BLaER1 (cell line): ENCODE results near the gene PLXNB1.
A peak's percentile ranks its signal among the peaks of the same experiment; 100 is the strongest.
"Not testable (repeated sequence)": the region's sequence is repeated elsewhere in the genome, so short reads cannot be mapped to it uniquely, and the experiment has no call there.

Source experiments
- H3K27ac ChIP-seq: shearing (Covaris generic); formaldehyde crosslinking; 2 replicates; pipeline ENCODE4 v1.8.1; 2022
- H3K27me3 ChIP-seq: shearing (Covaris generic); formaldehyde crosslinking; 2 replicates; pipeline ENCODE4 v1.8.1; 2022
- H3K36me3 ChIP-seq: shearing (Covaris generic); formaldehyde crosslinking; 2 replicates; pipeline ENCODE4 v1.8.1; 2022
- H3K4me1 ChIP-seq: shearing (Covaris generic); formaldehyde crosslinking; 2 replicates; pipeline ENCODE4 v1.8.1; 2022
- H3K4me2 ChIP-seq: shearing (Covaris generic); formaldehyde crosslinking; 2 replicates; pipeline ENCODE4 v1.8.1; 2022
- H3K4me3 ChIP-seq: shearing (Covaris generic); formaldehyde crosslinking; 2 replicates; pipeline ENCODE4 v1.8.1; 2022
- H3K9ac ChIP-seq: shearing (Covaris generic); formaldehyde crosslinking; 2 replicates; pipeline ENCODE4 v1.8.1; 2022
- H3K9me3 ChIP-seq: shearing (Covaris generic); formaldehyde crosslinking; 2 replicates; pipeline ENCODE4 v1.8.1; 2022
- H4K20me1 ChIP-seq: shearing (Covaris generic); formaldehyde crosslinking; 2 replicates; pipeline ENCODE4 v1.8.1; 2022
- Cebpa-rat ChIP-seq: shearing (Covaris generic); IDR thresholded peaks from 2 replicates; pipeline ENCODE4 v1.8.1; 2022

The PLXNB1 gene, protein sequence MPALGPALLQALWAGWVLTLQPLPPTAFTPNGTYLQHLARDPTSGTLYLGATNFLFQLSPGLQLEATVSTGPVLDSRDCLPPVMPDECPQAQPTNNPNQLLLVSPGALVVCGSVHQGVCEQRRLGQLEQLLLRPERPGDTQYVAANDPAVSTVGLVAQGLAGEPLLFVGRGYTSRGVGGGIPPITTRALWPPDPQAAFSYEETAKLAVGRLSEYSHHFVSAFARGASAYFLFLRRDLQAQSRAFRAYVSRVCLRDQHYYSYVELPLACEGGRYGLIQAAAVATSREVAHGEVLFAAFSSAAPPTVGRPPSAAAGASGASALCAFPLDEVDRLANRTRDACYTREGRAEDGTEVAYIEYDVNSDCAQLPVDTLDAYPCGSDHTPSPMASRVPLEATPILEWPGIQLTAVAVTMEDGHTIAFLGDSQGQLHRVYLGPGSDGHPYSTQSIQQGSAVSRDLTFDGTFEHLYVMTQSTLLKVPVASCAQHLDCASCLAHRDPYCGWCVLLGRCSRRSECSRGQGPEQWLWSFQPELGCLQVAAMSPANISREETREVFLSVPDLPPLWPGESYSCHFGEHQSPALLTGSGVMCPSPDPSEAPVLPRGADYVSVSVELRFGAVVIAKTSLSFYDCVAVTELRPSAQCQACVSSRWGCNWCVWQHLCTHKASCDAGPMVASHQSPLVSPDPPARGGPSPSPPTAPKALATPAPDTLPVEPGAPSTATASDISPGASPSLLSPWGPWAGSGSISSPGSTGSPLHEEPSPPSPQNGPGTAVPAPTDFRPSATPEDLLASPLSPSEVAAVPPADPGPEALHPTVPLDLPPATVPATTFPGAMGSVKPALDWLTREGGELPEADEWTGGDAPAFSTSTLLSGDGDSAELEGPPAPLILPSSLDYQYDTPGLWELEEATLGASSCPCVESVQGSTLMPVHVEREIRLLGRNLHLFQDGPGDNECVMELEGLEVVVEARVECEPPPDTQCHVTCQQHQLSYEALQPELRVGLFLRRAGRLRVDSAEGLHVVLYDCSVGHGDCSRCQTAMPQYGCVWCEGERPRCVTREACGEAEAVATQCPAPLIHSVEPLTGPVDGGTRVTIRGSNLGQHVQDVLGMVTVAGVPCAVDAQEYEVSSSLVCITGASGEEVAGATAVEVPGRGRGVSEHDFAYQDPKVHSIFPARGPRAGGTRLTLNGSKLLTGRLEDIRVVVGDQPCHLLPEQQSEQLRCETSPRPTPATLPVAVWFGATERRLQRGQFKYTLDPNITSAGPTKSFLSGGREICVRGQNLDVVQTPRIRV (N-terminal part only)

DNA sequence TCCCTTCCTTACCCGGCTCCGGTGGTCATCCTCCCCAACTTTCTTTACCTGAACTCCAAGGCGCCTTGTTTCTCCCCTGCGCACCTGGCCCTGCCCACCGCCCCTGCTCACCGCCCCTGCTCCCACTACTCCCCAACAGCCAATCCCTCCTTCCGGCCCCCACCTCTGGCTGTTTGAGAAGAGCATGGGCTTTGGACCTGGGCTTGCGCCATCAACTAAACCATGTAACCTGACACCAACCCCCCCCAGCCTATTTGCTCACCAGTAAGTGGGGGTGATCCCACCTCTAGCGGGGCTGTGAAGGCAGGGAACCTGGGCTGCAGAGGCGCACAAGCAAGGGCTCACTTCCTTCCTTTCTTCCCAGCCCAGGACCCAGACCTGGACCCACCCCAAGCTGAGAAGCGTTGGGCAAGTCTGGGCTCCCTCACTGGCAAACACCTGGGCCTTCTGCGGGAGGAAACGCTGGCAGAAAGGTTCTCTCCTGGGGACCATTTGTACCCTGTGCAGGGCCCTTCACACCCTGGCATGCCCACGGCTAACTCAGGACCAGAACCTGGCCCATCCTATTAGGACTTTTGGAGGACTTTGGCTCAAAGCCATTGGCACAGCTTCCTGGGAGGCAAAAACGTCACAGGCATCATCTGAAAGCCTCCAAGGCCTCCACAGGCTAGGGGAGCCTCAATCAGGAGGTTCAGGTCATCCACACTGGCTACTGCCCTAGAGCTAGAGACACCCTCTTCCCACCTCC is at the start of gene PLXNB1:
Gene PLXNB1, minus strand, starts transcription at position 127 of the 748 bp plus-strand sequence. CDS start 5,475 bp downstream, outside the sequence.
- peaks cover 29% of the 10 kb centered on the region for H4K20me1 ChIP-seq
- TF ChIP-seq Cebpa-rat: no peak
- H3K4me3 ChIP-seq: peak within 1 kb of the TSS; percentile 95
- H3K4me1 ChIP-seq: peaks cover 48% of the 10 kb centered on the region
- peak within 1 kb of the TSS; percentile 98 for H3K9ac ChIP-seq
- H3K4me2 ChIP-seq: peak within 1 kb of the TSS; percentile 98
- H3K36me3 ChIP-seq: peaks cover 35% of the 10 kb centered on the region
- H3K27ac ChIP-seq: peak within 1 kb of the TSS; percentile 98
- no peaks in the 10 kb centered on the region for H3K9me3 ChIP-seq
- H3K27me3 ChIP-seq: no peaks in the 10 kb centered on the region

DNA sequence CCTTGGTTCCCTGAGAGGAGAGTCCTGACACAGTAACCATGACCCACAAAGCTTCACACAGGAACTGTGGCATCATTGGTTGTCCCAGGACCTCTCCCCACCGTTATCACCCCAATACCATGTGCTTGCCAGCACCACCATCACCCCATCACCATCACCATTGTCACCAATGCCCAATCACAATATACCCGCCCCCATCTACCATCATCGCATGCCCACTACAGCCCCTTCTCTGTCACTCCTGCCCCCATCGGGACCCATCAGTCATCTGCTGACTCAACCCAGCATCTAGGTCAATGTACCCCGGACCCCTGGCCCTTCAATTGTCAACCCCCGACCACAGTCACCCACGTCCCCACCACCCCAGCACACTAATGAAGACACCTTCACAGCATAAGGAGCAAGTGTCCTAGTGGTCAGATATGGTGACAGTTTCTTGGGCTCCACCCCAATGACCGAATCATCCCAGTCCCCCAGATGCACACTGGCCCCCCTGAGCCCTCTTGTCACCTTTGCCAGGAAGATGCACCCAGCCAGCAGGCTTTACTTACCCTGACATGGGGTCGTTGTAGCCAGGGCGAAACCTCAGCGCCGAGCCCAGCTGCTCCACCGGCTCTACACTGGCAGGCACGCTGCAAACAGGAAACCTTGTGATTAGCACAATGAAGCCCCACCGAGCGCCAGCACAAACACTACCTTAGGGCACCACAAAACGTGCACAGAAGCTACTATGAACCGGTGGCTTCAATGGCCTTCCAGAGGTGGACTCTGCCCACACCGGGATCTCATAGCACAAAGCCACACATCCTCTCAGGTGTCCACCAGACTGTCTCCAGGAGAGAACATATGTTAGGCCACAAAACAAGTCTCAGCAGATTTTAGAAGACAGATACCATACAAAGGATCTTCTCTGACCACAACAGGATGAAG is 49.0 kb upstream of the PLXNB1 start:
- Histone ChIP-seq H3K4me2 (peak overlapping the region; percentile 79), H3K27ac (peak overlapping the region; percentile 77)

DNA sequence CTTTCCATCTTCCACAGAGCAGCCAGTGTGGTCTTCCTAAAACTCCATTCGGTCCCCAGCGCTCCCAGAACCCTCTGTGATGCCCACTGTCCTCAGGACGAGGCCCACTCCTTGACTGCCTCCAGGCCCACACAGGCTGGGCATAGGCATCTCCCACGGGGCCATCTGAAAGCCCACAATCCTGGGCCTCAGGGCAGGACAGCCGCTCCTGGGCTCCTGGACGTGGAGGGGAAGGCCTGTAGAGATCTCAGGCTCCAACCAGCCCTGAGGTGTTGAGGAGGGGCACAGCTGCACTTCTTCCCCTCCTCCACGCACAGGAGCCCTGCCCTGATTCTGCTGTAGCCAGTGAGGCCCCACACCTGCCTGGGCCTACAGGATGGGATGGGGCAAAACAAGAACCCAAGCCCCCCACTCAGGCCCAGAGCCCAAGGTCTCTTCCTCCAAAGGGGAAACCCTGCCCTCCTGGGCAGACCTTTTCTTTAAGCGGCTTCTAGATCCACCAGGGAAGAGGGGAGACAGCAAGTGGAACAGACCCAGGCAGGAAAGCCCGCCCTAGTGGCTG is 48.2 kb upstream of the PLXNB1 start:
- Histone ChIP-seq H3K4me2 (peak overlapping the region; percentile 79), H3K9me3 (no peaks in the 10 kb centered on the region), H3K27me3 (no peaks in the 10 kb centered on the region), H3K36me3 (0 out of 2 replicates have a peak, but pooled peaks cover 5% of the 10 kb centered on the region), H4K20me1 (no peaks in the 10 kb centered on the region), H3K4me3 (peak overlapping the region; percentile 31; the same call in 1 of the 2 replicates), H3K27ac (peak overlapping the region; percentile 77), H3K4me1 (peaks cover 78% of the 10 kb centered on the region), H3K9ac (peak overlapping the region; percentile 70)
- TF ChIP-seq Cebpa-rat: no peak

More for the DNA sequence above, 49.0 kb upstream of the PLXNB1 start:
- H3K27me3 ChIP-seq: no peaks in the 10 kb centered on the region
- no peaks in the 10 kb centered on the region for H4K20me1 ChIP-seq
- peak overlapping the region; percentile 32; the same call in 1 of the 2 replicates for H3K4me3 ChIP-seq
- H3K9me3 ChIP-seq: no peaks in the 10 kb centered on the region
- peaks cover 70% of the 10 kb centered on the region for H3K4me1 ChIP-seq
- 0 out of 2 replicates have a peak, but pooled peaks cover 5% of the 10 kb centered on the region for H3K36me3 ChIP-seq
- TF ChIP-seq Cebpa-rat: no peak
- peak overlapping the region; percentile 70; the same call in 1 of the 2 replicates for H3K9ac ChIP-seq

DNA sequence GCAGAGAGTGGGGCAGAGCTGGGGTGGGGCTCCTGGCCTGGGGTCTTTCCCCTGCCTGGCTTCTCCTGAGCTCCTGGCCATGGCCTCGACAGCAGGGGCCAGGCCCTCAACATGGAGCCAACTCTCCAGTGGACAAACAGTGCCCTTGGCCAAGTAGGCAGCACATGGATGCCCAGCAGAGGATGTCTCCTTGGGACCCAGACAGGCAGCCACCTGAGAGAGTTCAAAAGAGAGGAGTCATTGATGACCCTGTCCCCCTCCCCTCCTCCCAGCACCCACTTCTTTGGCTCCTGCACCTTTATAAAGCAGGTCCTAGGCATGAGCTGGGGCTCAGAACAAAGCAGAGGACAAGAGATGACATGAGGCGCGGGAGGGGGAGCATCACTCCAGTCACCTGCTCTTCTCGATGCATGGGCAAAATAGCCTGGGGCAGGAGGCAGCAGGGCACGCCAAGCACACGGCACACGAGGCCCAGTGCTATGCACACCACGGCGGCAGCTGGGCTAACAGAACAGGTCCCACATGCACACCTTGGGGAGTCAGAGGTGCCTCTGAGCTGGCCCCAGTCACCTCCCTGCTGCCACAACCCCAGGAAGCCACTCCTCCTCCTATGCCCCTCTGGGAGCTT is 46.7 kb upstream of the PLXNB1 start:
- no peak for TF ChIP-seq Cebpa-rat
- Histone ChIP-seq H3K27ac (peak overlapping the region; percentile 77), H3K9ac (peak overlapping the region; percentile 70), H3K4me2 (peak overlapping the region; percentile 79), H3K9me3 (no peaks in the 10 kb centered on the region), H3K4me3 (peak overlapping the region; percentile 17), H3K4me1 (peaks cover 83% of the 10 kb centered on the region), H3K36me3 (0 out of 2 replicates have a peak, but pooled peaks cover 5% of the 10 kb centered on the region), H3K27me3 (no peaks in the 10 kb centered on the region), H4K20me1 (no peaks in the 10 kb centered on the region)

DNA sequence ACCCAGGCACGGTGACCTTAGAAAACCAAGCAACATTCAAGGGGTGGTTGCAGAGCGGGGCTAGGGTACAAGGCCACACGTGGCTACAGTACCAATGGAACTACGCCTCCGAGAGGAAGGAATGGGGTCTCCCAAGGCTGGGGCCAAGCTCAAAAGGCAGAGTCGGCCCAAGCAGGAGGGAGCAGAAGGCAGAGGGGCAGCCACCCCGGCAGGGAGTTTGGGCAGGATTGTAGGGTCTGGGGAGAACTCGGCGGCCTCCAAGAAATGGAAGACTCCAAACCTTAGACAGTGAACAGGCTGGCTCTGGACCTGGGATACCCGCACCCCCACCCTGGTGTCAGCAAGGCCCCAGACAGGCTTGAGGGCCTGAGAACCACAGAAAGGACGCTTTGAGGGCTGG is 45.3 kb upstream of the PLXNB1 start:
- Histone ChIP-seq H3K4me2 (peak overlapping the region; percentile 79), H3K9me3 (no peaks in the 10 kb centered on the region), H4K20me1 (peaks cover 9% of the 10 kb centered on the region), H3K36me3 (peaks cover 11% of the 10 kb centered on the region; the same call in 1 of the 2 replicates), H3K4me1 (peaks cover 90% of the 10 kb centered on the region), H3K27ac (peak overlapping the region; percentile 77; the same call in 1 of the 2 replicates), H3K9ac (no peak overlapping the region), H3K4me3 (no peak overlapping the region), H3K27me3 (no peaks in the 10 kb centered on the region)
- TF ChIP-seq Cebpa-rat: no peak

DNA sequence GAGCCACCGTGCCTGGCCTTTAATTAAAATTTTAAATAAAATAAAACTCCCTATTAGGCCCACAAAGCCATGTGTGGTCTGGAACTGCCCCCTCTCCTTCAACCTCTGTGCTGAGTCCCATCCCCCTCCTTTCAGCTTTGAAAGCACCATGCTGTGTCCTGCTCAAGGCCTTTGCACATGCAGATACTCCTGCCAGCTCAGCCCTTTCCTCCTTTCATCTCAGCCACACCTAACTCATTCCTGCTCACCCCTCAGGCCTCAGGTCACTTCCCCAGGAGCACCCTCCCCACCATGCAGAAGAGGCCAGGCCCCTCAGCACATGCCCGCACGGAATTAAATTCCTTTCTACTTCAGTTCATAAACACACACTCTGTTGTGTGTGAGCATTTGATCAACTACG is 44.7 kb upstream of the PLXNB1 start:
- Histone ChIP-seq H3K36me3 (peaks cover 17% of the 10 kb centered on the region), H3K27me3 (no peaks in the 10 kb centered on the region), H3K9ac (no peak overlapping the region), H4K20me1 (peaks cover 15% of the 10 kb centered on the region), H3K4me1 (peaks cover 90% of the 10 kb centered on the region), H3K27ac (peak overlapping the region; percentile 20; the same call in 1 of the 2 replicates), H3K4me2 (no peak overlapping the region), H3K9me3 (no peaks in the 10 kb centered on the region), H3K4me3 (no peak overlapping the region)
- TF ChIP-seq Cebpa-rat: no peak

DNA sequence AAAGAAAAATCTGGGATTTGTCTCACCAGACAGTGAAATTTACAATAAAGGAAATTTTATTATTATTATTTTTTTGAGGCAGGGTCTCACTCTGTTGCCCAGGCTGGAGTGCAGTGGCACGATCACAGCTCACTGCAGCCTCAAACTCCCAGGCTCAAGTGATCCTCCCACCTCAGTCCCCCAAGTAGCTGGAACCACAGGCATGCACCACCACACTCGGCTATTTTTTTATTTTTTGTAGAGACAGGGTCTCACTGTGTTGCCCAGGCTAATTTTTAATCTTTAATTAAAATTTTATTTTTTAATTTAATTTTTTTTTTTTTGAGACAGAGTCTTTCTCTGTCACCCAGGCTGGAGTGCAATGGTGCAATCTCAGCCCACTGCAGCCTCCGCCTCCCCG is 44.1 kb upstream of the PLXNB1 start:
- peak overlapping the region; percentile 96; the same call in 1 of the 2 replicates for H3K4me2 ChIP-seq
- H3K27ac ChIP-seq: not testable (repeated sequence)

More for the DNA sequence above, 44.1 kb upstream of the PLXNB1 start:
- not testable (repeated sequence) for H3K27me3 ChIP-seq, H3K4me3 ChIP-seq, H3K9me3 ChIP-seq, H3K9ac ChIP-seq
- H3K36me3 ChIP-seq: peaks cover 23% of the 10 kb centered on the region
- peaks cover 21% of the 10 kb centered on the region for H4K20me1 ChIP-seq
- H3K4me1 ChIP-seq: peaks cover 90% of the 10 kb centered on the region
